ENCODE results near the gene HMSD.
"Not testable (repeated sequence)": the region's sequence is repeated elsewhere in the genome, so short reads cannot be mapped to it uniquely, and the experiment has no call there.

The HMSD gene

GRCh38 chr18:63949068-63949737 lies at the start of gene HMSD:
Gene HMSD, plus strand, starts transcription at chr18:63949301. Its CDS starts 4,155 bp downstream, at chr18:63953456.
- DNase-seq (ENCODE audit: low spot score): no peak

GRCh38 chr18:63903851-63904570 lies 45.1 kb upstream of the HMSD start:
- DNase-seq (ENCODE audit: low spot score): no peak

- DNase-seq (ENCODE audit: low spot score): no peak
Observed at GRCh38 chr18:63904694-63905093, 44.4 kb upstream of the HMSD start.

- no peak for DNase-seq (ENCODE audit: low spot score)
Observed at GRCh38 chr18:63905361-63905760, 43.7 kb upstream of the HMSD start.

- DNase-seq (ENCODE audit: low spot score): no peak
Observed at GRCh38 chr18:63906056-63906455, 43.0 kb upstream of the HMSD start.

GRCh38 chr18:63907664-63908063 lies 41.4 kb upstream of the HMSD start, which contains the start of gene SERPINB10:
Gene SERPINB10, plus strand, starts transcription at chr18:63907958. Its CDS starts 7,553 bp downstream, at chr18:63915511.
- no peak for DNase-seq (ENCODE audit: low spot score)

GRCh38 chr18:63908858-63909257 lies 40.2 kb upstream of the HMSD start:
- DNase-seq (ENCODE audit: low spot score): no peak

- no peak for DNase-seq (ENCODE audit: low spot score)
Observed at GRCh38 chr18:63909870-63910269, 39.2 kb upstream of the HMSD start.

- DNase-seq (ENCODE audit: low spot score): no peak
Observed at GRCh38 chr18:63917817-63918216, 31.3 kb upstream of the HMSD start.

- DNase-seq (ENCODE audit: low spot score): no peak
Observed at GRCh38 chr18:63922049-63922448, 27.1 kb upstream of the HMSD start.

- DNase-seq (ENCODE audit: low spot score): no peak
Observed at GRCh38 chr18:63924551-63924950, 24.6 kb upstream of the HMSD start.

GRCh38 chr18:63928331-63928730 lies 20.8 kb upstream of the HMSD start:
- DNase-seq (ENCODE audit: low spot score): no peak

GRCh38 chr18:63929369-63929768 lies 19.7 kb upstream of the HMSD start:
- DNase-seq (ENCODE audit: low spot score): not testable (repeated sequence)

GRCh38 chr18:63930773-63931354 lies 18.2 kb upstream of the HMSD start:
- DNase-seq (ENCODE audit: low spot score): no peak

GRCh38 chr18:63936156-63936931 lies 12.8 kb upstream of the HMSD start:
- DNase-seq (ENCODE audit: low spot score): peak; percentile 73

- DNase-seq (ENCODE audit: low spot score): no peak
Observed at GRCh38 chr18:63936932-63937393, 12.1 kb upstream of the HMSD start.

- no peak for DNase-seq (ENCODE audit: low spot score)
Observed at GRCh38 chr18:63940008-63940407, 9.1 kb upstream of the HMSD start.

GRCh38 chr18:63940543-63941050 lies 8.5 kb upstream of the HMSD start:
- DNase-seq (ENCODE audit: low spot score): not testable (repeated sequence)

- DNase-seq (ENCODE audit: low spot score): no peak
Observed at GRCh38 chr18:63947051-63947790, 1.9 kb upstream of the HMSD start.

- no peak for DNase-seq (ENCODE audit: low spot score)
Observed at GRCh38 chr18:63951302-63951705, 2.2 kb downstream of the HMSD start.

GRCh38 chr18:63953811-63954210 lies 4.7 kb downstream of the HMSD start:
- no peak for DNase-seq (ENCODE audit: low spot score)

Measured in left forelimb (tissue), 1 donor.